OCI-LY7 (cell line): ENCODE measurements around the gene FOS. TPM values are rescaled to one million over a fixed set of nuclear protein-coding genes. Genes with fewer than 3 reads are reported as not detected.
"Not testable (repeated sequence)": the region's sequence is repeated elsewhere in the genome, so short reads cannot be mapped to it uniquely, and the experiment has no call there.

Experiments used
- BruUV-seq: library from RNA; stranded (reverse); fragments of 400-500 nt; replicated peaks from 2 replicates; lab custom pipeline; 2021; lab: Mats Ljungman, UMichigan
- CTCF ChIA-PET: fragments of 300-600 bp; sonication (Branson Sonifier 250); formaldehyde crosslinking; loops from one replicate; lab custom pipeline; 2022; ENCODE audit warnings: antibody characterized with exemption; ENCODE audit not compliant: unreplicated experiment; lab: Charles Lee
- POLR2A ChIA-PET: fragments of 300-600 bp; sonication (Branson Sonifier 250); formaldehyde crosslinking; loops from one replicate; lab custom pipeline; 2022; ENCODE audit warnings: antibody characterized with exemption; lab: Charles Lee
- DNase-seq: peaks from one replicate; pipeline ENCODE4 v3.0.0-alpha.2; 2015; ENCODE audit warnings: low spot score
- H2AFZ ChIP-seq: fragments of 200-600 bp; sonication (generic), shearing (Covaris generic); 2 replicates; pipeline ENCODE4 v1.6.1; 2014; ENCODE audit warnings: mild to moderate bottlenecking, antibody characterized with exemption, low read length, moderate library complexity
- H3K27ac ChIP-seq: fragments of 200-600 bp; sonication (generic); 2 replicates; pipeline ENCODE4 v1.5.1; 2014; ENCODE audit warnings: mixed run types, low read depth, mild to moderate bottlenecking, moderate library complexity, low read length, inconsistent platforms; ENCODE audit not compliant: poor library complexity, severe bottlenecking
- H3K36me3 ChIP-seq: fragments of 200-600 bp; sonication (generic); 2 replicates; pipeline ENCODE4 v1.6.1; 2014; ENCODE audit warnings: mild to moderate bottlenecking, antibody characterized with exemption, low read length, moderate library complexity, mixed read lengths; ENCODE audit not compliant: insufficient read depth
- H3K4me1 ChIP-seq: fragments of 200-600 bp; sonication (generic); 2 replicates; pipeline ENCODE4 v1.5.1; 2014; ENCODE audit warnings: mild to moderate bottlenecking, low read length; ENCODE audit not compliant: insufficient read depth, poor library complexity, severe bottlenecking
- H3K4me2 ChIP-seq: fragments of 200-600 bp; sonication (generic); 2 replicates; pipeline ENCODE4 v1.6.1; 2014; ENCODE audit warnings: mild to moderate bottlenecking, low read length
- H3K4me3 ChIP-seq: fragments of 200-600 bp; sonication (generic); 2 replicates; pipeline ENCODE4 v1.5.1; 2014; ENCODE audit warnings: mild to moderate bottlenecking, low read depth, low read length; ENCODE audit not compliant: poor library complexity, severe bottlenecking
- H3K79me2 ChIP-seq: fragments of 200-600 bp; sonication (generic); 2 replicates; pipeline ENCODE4 v1.6.1; 2016; ENCODE audit warnings: low read depth, mild to moderate bottlenecking, low read length, moderate library complexity, mixed read lengths; ENCODE audit not compliant: insufficient read depth
- H3K9me2 ChIP-seq: fragments of 200-600 bp; sonication (generic); 2 replicates; pipeline ENCODE4 v1.6.1; 2016; ENCODE audit warnings: mild to moderate bottlenecking, low read length, mixed read lengths; ENCODE audit not compliant: insufficient read depth
- H3K9me3 ChIP-seq: fragments of 200-600 bp; sonication (generic); 2 replicates; pipeline ENCODE4 v1.6.1; 2014; ENCODE audit warnings: mild to moderate bottlenecking, mixed run types, low read length, mixed read lengths
- H4K20me1 ChIP-seq: fragments of 200-600 bp; sonication (generic); 2 replicates; pipeline ENCODE4 v1.6.1; 2014; ENCODE audit warnings: mild to moderate bottlenecking, antibody characterized with exemption, low read length, moderate library complexity, mixed read lengths; ENCODE audit not compliant: insufficient read depth
- EZH2phosphoT487 ChIP-seq: fragments of 200-600 bp; sonication (generic); IDR thresholded peaks from 2 replicates; pipeline ENCODE4 v1.6.1; 2018; ENCODE audit warnings: low read depth, borderline replicate concordance, mild to moderate bottlenecking, mixed run types, antibody characterized with exemption, low read length, moderate library complexity, mixed read lengths
- intact Hi-C: fragments of 100-400 bp; cut with micrococcal nuclease; formaldehyde crosslinking; loops from one replicate; pipeline ENCODE4 v1.10.0; 2022; ENCODE audit not compliant: unreplicated experiment
- total RNA-seq, 2 experiments: library from RNA; depleted of rRNA in 1 of 2; stranded (reverse); fragments of >200 nt in 1 of 2; shearing (Covaris generic) in 1 of 2; gene quantifications; 2 replicates each; pipeline ENCODE4 v1.2.3, GENCODE V29; 2014 to 2022
- TF ChIP-seq, protein P1 (sequence below): fragments of 200-600 bp; sonication (generic); conservative IDR thresholded peaks from 2 replicates; pipeline ENCODE4 v1.5.1; 2014; ENCODE audit warnings: mild to moderate bottlenecking, antibody characterized with exemption, low read length, moderate library complexity, mixed read lengths

The FOS gene
- total RNA-seq, 2 experiments from 2014 or later, result 3.3 to 16.9 TPM

DNA sequence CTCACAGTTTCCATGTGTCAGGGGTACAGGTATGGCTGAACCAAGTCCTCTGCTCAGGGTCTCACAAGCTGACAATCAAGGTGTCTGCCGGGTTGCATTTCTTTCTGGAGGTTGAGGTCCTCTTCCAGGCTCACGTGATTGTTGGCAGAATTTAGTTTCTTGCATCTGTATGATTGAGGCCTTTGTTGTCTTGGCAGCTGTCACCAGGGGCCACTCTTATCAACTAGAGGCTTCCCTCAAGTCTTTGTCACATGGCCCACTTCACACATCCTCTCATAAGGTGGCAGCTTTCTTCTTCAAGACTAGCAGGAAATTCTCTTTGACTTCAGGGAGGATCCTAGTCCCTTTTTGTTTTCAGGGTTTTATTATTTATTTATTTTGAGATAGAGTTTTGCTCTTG, 46.0 kb upstream of the FOS start:
- Histone ChIP-seq H2AFZ (peak overlapping the region; percentile 35), H3K4me2 (no peak overlapping the region), H3K27ac (no peak overlapping the region), H4K20me1 (no peaks in the 10 kb centered on the region), H3K4me3 (no peak overlapping the region), H3K4me1 (peaks cover 57% of the 10 kb centered on the region), H3K9me3 (no peaks in the 10 kb centered on the region), H3K36me3 (no peaks in the 10 kb centered on the region), H3K79me2 (no peaks in the 10 kb centered on the region), H3K9me2 (no peaks in the 10 kb centered on the region)
- ChIA-PET CTCF (no interaction called here), POLR2A (interaction anchor here (0.6 to 1.2 kb wide), 2 partner anchors 10 to 12 kb away, joined by 3 read pairs; no protein-coding TSS in a partner anchor)
- peak; percentile 68 for DNase-seq
- intact Hi-C loops, result loop anchor here (5.0 kb wide), 1 partner anchor 100 kb away; no protein-coding TSS in a partner anchor
- BruUV-seq, result no TSS peak
- no peak for TF ChIP-seq EZH2phosphoT487
- TF ChIP-seq, protein P1, sequence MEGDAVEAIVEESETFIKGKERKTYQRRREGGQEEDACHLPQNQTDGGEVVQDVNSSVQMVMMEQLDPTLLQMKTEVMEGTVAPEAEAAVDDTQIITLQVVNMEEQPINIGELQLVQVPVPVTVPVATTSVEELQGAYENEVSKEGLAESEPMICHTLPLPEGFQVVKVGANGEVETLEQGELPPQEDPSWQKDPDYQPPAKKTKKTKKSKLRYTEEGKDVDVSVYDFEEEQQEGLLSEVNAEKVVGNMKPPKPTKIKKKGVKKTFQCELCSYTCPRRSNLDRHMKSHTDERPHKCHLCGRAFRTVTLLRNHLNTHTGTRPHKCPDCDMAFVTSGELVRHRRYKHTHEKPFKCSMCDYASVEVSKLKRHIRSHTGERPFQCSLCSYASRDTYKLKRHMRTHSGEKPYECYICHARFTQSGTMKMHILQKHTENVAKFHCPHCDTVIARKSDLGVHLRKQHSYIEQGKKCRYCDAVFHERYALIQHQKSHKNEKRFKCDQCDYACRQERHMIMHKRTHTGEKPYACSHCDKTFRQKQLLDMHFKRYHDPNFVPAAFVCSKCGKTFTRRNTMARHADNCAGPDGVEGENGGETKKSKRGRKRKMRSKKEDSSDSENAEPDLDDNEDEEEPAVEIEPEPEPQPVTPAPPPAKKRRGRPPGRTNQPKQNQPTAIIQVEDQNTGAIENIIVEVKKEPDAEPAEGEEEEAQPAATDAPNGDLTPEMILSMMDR, result 0 out of 2 replicates have a peak, but pooled peaks have one; percentile 39

DNA sequence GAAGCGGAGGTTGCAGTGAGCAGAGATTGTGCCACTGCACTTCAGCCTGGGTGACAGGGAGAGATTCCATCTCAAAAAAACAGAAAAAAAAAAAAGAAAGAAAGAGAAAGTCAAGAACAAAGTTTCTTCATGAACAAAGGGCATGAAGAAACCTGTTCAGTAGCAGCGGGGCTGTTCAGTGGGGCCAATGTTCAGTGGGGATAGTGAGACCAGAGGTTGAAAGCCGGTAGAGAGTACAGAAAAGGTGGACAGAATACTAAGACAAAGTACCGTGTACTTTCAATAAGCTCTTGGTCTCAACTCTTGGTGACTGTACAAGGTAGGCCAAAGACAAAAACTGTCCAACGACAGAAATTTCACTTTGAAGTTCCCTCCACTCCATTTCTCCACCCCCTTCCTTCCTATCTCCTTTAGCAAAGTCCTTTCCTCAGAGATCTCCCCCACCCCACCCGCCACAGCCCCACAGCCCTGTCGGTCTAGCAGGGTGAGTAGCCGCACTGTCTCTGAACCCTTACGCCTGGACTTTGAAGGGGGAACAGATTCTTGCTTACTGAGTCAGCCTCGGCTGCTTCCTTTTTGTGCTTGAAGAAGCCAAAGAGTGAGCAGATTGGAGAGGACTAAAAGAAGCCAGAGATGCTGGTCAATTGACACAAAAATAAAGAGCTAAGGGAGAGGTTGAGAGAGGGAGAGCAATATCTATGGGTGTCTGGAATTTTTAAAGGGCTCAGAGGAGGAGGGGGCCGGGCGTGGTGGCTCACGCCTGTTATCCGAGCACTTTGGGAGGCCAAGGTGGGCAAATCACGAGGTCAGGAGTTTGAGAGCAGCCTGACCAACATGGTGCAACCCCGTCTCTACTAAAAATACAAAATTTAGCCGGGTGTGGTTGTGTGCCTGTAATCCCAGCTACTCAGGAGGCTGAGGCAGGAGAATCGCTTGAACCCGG, 44.2 kb upstream of the FOS start:
- ChIA-PET POLR2A (interaction anchor here (0.7 to 0.9 kb wide), 3 partner anchors 10 to 97 kb away, joined by 3 to 4 read pairs (median 3); no protein-coding TSS in a partner anchor), CTCF (no interaction called here)
- Histone ChIP-seq H3K4me3 (no peak overlapping the region), H4K20me1 (no peaks in the 10 kb centered on the region), H3K79me2 (no peaks in the 10 kb centered on the region), H3K4me1 (peaks cover 43% of the 10 kb centered on the region), H3K9me3 (no peaks in the 10 kb centered on the region), H2AFZ (no peak overlapping the region), H3K9me2 (no peaks in the 10 kb centered on the region), H3K27ac (no peak overlapping the region), H3K36me3 (no peaks in the 10 kb centered on the region), H3K4me2 (no peak overlapping the region)
- BruUV-seq, result no TSS peak
- no peak for TF ChIP-seq EZH2phosphoT487
- TF ChIP-seq, protein P1, result no peak
- intact Hi-C loops, result loop anchor here (5.0 kb wide), 1 partner anchor 102 kb away; no protein-coding TSS in a partner anchor
- DNase-seq, result no peak

DNA sequence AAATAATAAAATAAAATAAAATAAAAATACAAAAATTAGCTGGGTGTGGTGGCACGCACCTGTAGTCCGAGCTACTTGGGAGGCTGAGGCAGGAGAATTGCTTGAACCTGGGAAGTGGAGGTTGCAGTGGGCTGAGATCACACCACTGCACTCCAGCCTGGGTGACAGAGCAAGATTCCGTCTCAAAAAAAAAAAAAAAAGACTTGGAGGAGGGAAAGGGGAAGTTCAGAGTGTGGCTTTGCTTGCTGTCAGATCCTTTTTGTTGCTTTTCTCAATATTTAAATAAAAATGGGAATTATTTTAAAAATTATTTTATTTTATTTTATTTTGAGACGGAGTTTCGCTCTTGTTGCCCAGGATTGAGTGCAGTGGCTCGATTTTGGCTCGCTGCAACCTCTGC, 43.4 kb upstream of the FOS start:
- H3K4me2 ChIP-seq, H3K27ac ChIP-seq, H3K9me2 ChIP-seq, H3K4me3 ChIP-seq, H2AFZ ChIP-seq, H3K9me3 ChIP-seq, CTCF ChIA-PET, H4K20me1 ChIP-seq, BruUV-seq, H3K79me2 ChIP-seq, H3K36me3 ChIP-seq, DNase-seq, intact Hi-C loops: not testable (repeated sequence)
- POLR2A ChIA-PET, result interaction anchor here (0.7 to 1.2 kb wide), 3 partner anchors 9 to 15 kb away, joined by 3 to 7 read pairs (median 3); no protein-coding TSS in a partner anchor
- peaks cover 36% of the 10 kb centered on the region for H3K4me1 ChIP-seq
